ENCODE results near the gene AUTS2.

The AUTS2 gene

GRCh38 chr7:70504254-70504653, 906.0 kb downstream of the AUTS2 start:
- no peak for DNase-seq (ENCODE audit: low spot score)

- DNase-seq (ENCODE audit: low spot score) = no peak
Observed at GRCh38 chr7:70505468-70505867, 907.2 kb downstream of the AUTS2 start.

- no peak for DNase-seq (ENCODE audit: low spot score)
Observed at GRCh38 chr7:70505886-70506285, 907.6 kb downstream of the AUTS2 start.

- DNase-seq (ENCODE audit: low spot score) = no peak
Observed at GRCh38 chr7:70506434-70506833, 908.2 kb downstream of the AUTS2 start.

GRCh38 chr7:70512144-70512543, 913.9 kb downstream of the AUTS2 start:
- no peak for DNase-seq (ENCODE audit: low spot score)

- DNase-seq (ENCODE audit: low spot score) = no peak
Observed at GRCh38 chr7:70512761-70513160, 914.5 kb downstream of the AUTS2 start.

- DNase-seq (ENCODE audit: low spot score) = no peak
Observed at GRCh38 chr7:70520611-70521010, 922.3 kb downstream of the AUTS2 start.

GRCh38 chr7:70523249-70523988, 925.1 kb downstream of the AUTS2 start:
- no peak for DNase-seq (ENCODE audit: low spot score)

- DNase-seq (ENCODE audit: low spot score) = no peak
Observed at GRCh38 chr7:70523989-70524351, 925.7 kb downstream of the AUTS2 start.

GRCh38 chr7:70525991-70526390, 927.7 kb downstream of the AUTS2 start:
- no peak for DNase-seq (ENCODE audit: low spot score)

- DNase-seq (ENCODE audit: low spot score) = no peak
Observed at GRCh38 chr7:70527520-70528115, 929.3 kb downstream of the AUTS2 start.

GRCh38 chr7:70529436-70529835, 931.2 kb downstream of the AUTS2 start:
- no peak for DNase-seq (ENCODE audit: low spot score)

GRCh38 chr7:70529914-70530585, 931.8 kb downstream of the AUTS2 start:
- no peak for DNase-seq (ENCODE audit: low spot score)

- no peak for DNase-seq (ENCODE audit: low spot score)
Observed at GRCh38 chr7:70533614-70534013, 935.3 kb downstream of the AUTS2 start.

- DNase-seq (ENCODE audit: low spot score) = no peak
Observed at GRCh38 chr7:70539205-70539604, 940.9 kb downstream of the AUTS2 start.

GRCh38 chr7:70539617-70540016, 941.3 kb downstream of the AUTS2 start:
- DNase-seq (ENCODE audit: low spot score) = no peak

- DNase-seq (ENCODE audit: low spot score) = no peak
Observed at GRCh38 chr7:70540641-70541040, 942.4 kb downstream of the AUTS2 start.

- no peak for DNase-seq (ENCODE audit: low spot score)
Observed at GRCh38 chr7:70542750-70543376, 944.6 kb downstream of the AUTS2 start.

- DNase-seq (ENCODE audit: low spot score) = no peak
Observed at GRCh38 chr7:70544016-70544415, 945.7 kb downstream of the AUTS2 start.

- DNase-seq (ENCODE audit: low spot score) = no peak
Observed at GRCh38 chr7:70545214-70545613, 946.9 kb downstream of the AUTS2 start.

GRCh38 chr7:70552141-70552540, 953.9 kb downstream of the AUTS2 start:
- no peak for DNase-seq (ENCODE audit: low spot score)

GRCh38 chr7:70553364-70553763, 955.1 kb downstream of the AUTS2 start:
- DNase-seq (ENCODE audit: low spot score) = no peak

GRCh38 chr7:70554646-70555045, 956.4 kb downstream of the AUTS2 start:
- DNase-seq (ENCODE audit: low spot score) = no peak

Measured in COLO829 (cell line).